ENCODE data around the gene ME3.
"Not testable (repeated sequence)": the region's sequence is repeated elsewhere in the genome, so short reads cannot be mapped to it uniquely, and the experiment has no call there.

The ME3 gene

GRCh38 chr11:86569109-86569508, 103.3 kb downstream of the ME3 start:
- Histone ChIP-seq H3K4me1 (ENCODE audit: insufficient read depth, low read length) (peaks cover 4% of the 10 kb centered on the region; the same call in 1 of the 2 replicates), H3K4me3 (ENCODE audit: low read length) (no peak overlapping the region), H3K9ac (ENCODE audit: low read depth, low read length) (no peak overlapping the region), H3K27me3 (ENCODE audit: insufficient read depth, low read length) (no peaks in the 10 kb centered on the region), H3K36me3 (ENCODE audit: insufficient read depth, low read length) (no peaks in the 10 kb centered on the region), H3K9me3 (ENCODE audit: insufficient read depth, low read depth, low read length) (no peaks in the 10 kb centered on the region), H3K27ac (ENCODE audit: low read depth, low read length) (no peak overlapping the region)
- WGBS = 89% methylated on average over 7 of the region's 7 CpGs

GRCh38 chr11:86565801-86566312, 106.6 kb downstream of the ME3 start:
- 84% methylated on average over 2 of the region's 2 CpGs for WGBS
- Histone ChIP-seq H3K4me1 (ENCODE audit: insufficient read depth, low read length) (no peaks in the 10 kb centered on the region; the same call in 1 of the 2 replicates), H3K9ac (ENCODE audit: low read depth, low read length) (no peak overlapping the region), H3K27me3 (ENCODE audit: insufficient read depth, low read length) (no peaks in the 10 kb centered on the region), H3K4me3 (ENCODE audit: low read length) (no peak overlapping the region), H3K27ac (ENCODE audit: low read depth, low read length) (no peak overlapping the region), H3K9me3 (ENCODE audit: insufficient read depth, low read depth, low read length) (no peaks in the 10 kb centered on the region), H3K36me3 (ENCODE audit: insufficient read depth, low read length) (no peaks in the 10 kb centered on the region)

- no peak overlapping the region for H3K27ac ChIP-seq (ENCODE audit: low read depth, low read length)
- H3K9ac ChIP-seq (ENCODE audit: low read depth, low read length) = no peak overlapping the region
- no peaks in the 10 kb centered on the region for H3K36me3 ChIP-seq (ENCODE audit: insufficient read depth, low read length)
- 100% methylated on average over 1 of the region's 1 CpG for WGBS
- H3K4me1 ChIP-seq (ENCODE audit: insufficient read depth, low read length) = no peaks in the 10 kb centered on the region; the same call in 1 of the 2 replicates
- H3K4me3 ChIP-seq (ENCODE audit: low read length) = no peak overlapping the region
- H3K9me3 ChIP-seq (ENCODE audit: insufficient read depth, low read depth, low read length) = no peaks in the 10 kb centered on the region
- H3K27me3 ChIP-seq (ENCODE audit: insufficient read depth, low read length) = no peaks in the 10 kb centered on the region
Measured at GRCh38 chr11:86565388-86565787, 107.0 kb downstream of the ME3 start.

- H3K4me3 ChIP-seq (ENCODE audit: low read length); H3K4me1 ChIP-seq (ENCODE audit: insufficient read depth, low read length); H3K27ac ChIP-seq (ENCODE audit: low read depth, low read length); H3K36me3 ChIP-seq (ENCODE audit: insufficient read depth, low read length); H3K9me3 ChIP-seq (ENCODE audit: insufficient read depth, low read depth, low read length); H3K9ac ChIP-seq (ENCODE audit: low read depth, low read length); H3K27me3 ChIP-seq (ENCODE audit: insufficient read depth, low read length): not testable (repeated sequence)
- WGBS = 90% methylated on average over 2 of the region's 2 CpGs
Measured at GRCh38 chr11:86562842-86563241, 109.6 kb downstream of the ME3 start.

GRCh38 chr11:86559311-86559945, 113.0 kb downstream of the ME3 start:
- no peaks in the 10 kb centered on the region for H3K36me3 ChIP-seq (ENCODE audit: insufficient read depth, low read length)
- H3K4me3 ChIP-seq (ENCODE audit: low read length) = no peak overlapping the region
- H3K27ac ChIP-seq (ENCODE audit: low read depth, low read length) = no peak overlapping the region
- H3K4me1 ChIP-seq (ENCODE audit: insufficient read depth, low read length) = no peaks in the 10 kb centered on the region
- H3K9me3 ChIP-seq (ENCODE audit: insufficient read depth, low read depth, low read length) = no peaks in the 10 kb centered on the region
- H3K27me3 ChIP-seq (ENCODE audit: insufficient read depth, low read length) = no peaks in the 10 kb centered on the region
- no peak overlapping the region for H3K9ac ChIP-seq (ENCODE audit: low read depth, low read length)
- WGBS = 86% methylated on average over 7 of the region's 7 CpGs

GRCh38 chr11:86558841-86559240, 113.6 kb downstream of the ME3 start:
- Histone ChIP-seq H3K27ac (ENCODE audit: low read depth, low read length) (no peak overlapping the region), H3K9me3 (ENCODE audit: insufficient read depth, low read depth, low read length) (no peaks in the 10 kb centered on the region), H3K27me3 (ENCODE audit: insufficient read depth, low read length) (no peaks in the 10 kb centered on the region), H3K36me3 (ENCODE audit: insufficient read depth, low read length) (no peaks in the 10 kb centered on the region), H3K4me3 (ENCODE audit: low read length) (no peak overlapping the region), H3K4me1 (ENCODE audit: insufficient read depth, low read length) (no peaks in the 10 kb centered on the region), H3K9ac (ENCODE audit: low read depth, low read length) (no peak overlapping the region)
- 92% methylated on average over 2 of the region's 2 CpGs for WGBS

GRCh38 chr11:86558207-86558606, 114.2 kb downstream of the ME3 start:
- Histone ChIP-seq H3K9ac (ENCODE audit: low read depth, low read length) (no peak overlapping the region), H3K27me3 (ENCODE audit: insufficient read depth, low read length) (no peaks in the 10 kb centered on the region), H3K36me3 (ENCODE audit: insufficient read depth, low read length) (no peaks in the 10 kb centered on the region), H3K9me3 (ENCODE audit: insufficient read depth, low read depth, low read length) (no peaks in the 10 kb centered on the region), H3K4me3 (ENCODE audit: low read length) (no peak overlapping the region), H3K4me1 (ENCODE audit: insufficient read depth, low read length) (no peaks in the 10 kb centered on the region), H3K27ac (ENCODE audit: low read depth, low read length) (no peak overlapping the region)
- 87% methylated on average over 1 of the region's 1 CpG for WGBS

GRCh38 chr11:86555866-86556265, 116.5 kb downstream of the ME3 start:
- Histone ChIP-seq H3K9ac (ENCODE audit: low read depth, low read length) (no peak overlapping the region), H3K36me3 (ENCODE audit: insufficient read depth, low read length) (no peaks in the 10 kb centered on the region), H3K9me3 (ENCODE audit: insufficient read depth, low read depth, low read length) (no peaks in the 10 kb centered on the region), H3K4me3 (ENCODE audit: low read length) (no peak overlapping the region), H3K27ac (ENCODE audit: low read depth, low read length) (no peak overlapping the region), H3K27me3 (ENCODE audit: insufficient read depth, low read length) (no peaks in the 10 kb centered on the region), H3K4me1 (ENCODE audit: insufficient read depth, low read length) (no peaks in the 10 kb centered on the region)

GRCh38 chr11:86555401-86555800, 117.0 kb downstream of the ME3 start:
- Histone ChIP-seq H3K9ac (ENCODE audit: low read depth, low read length) (no peak overlapping the region), H3K4me3 (ENCODE audit: low read length) (no peak overlapping the region), H3K4me1 (ENCODE audit: insufficient read depth, low read length) (no peaks in the 10 kb centered on the region), H3K36me3 (ENCODE audit: insufficient read depth, low read length) (no peaks in the 10 kb centered on the region), H3K27ac (ENCODE audit: low read depth, low read length) (no peak overlapping the region), H3K9me3 (ENCODE audit: insufficient read depth, low read depth, low read length) (no peaks in the 10 kb centered on the region), H3K27me3 (ENCODE audit: insufficient read depth, low read length) (no peaks in the 10 kb centered on the region)
- 92% methylated on average over 4 of the region's 5 CpGs for WGBS

GRCh38 chr11:86553265-86553664, 119.2 kb downstream of the ME3 start:
- Histone ChIP-seq H3K4me3 (ENCODE audit: low read length) (no peak overlapping the region), H3K4me1 (ENCODE audit: insufficient read depth, low read length) (no peaks in the 10 kb centered on the region), H3K9me3 (ENCODE audit: insufficient read depth, low read depth, low read length) (no peaks in the 10 kb centered on the region), H3K27ac (ENCODE audit: low read depth, low read length) (no peak overlapping the region), H3K27me3 (ENCODE audit: insufficient read depth, low read length) (no peaks in the 10 kb centered on the region), H3K36me3 (ENCODE audit: insufficient read depth, low read length) (no peaks in the 10 kb centered on the region), H3K9ac (ENCODE audit: low read depth, low read length) (no peak overlapping the region)
- 91% methylated on average over 4 of the region's 4 CpGs for WGBS

- Histone ChIP-seq H3K9me3 (ENCODE audit: insufficient read depth, low read depth, low read length) (no peaks in the 10 kb centered on the region), H3K36me3 (ENCODE audit: insufficient read depth, low read length) (no peaks in the 10 kb centered on the region), H3K4me3 (ENCODE audit: low read length) (no peak overlapping the region), H3K27ac (ENCODE audit: low read depth, low read length) (no peak overlapping the region), H3K27me3 (ENCODE audit: insufficient read depth, low read length) (no peaks in the 10 kb centered on the region), H3K4me1 (ENCODE audit: insufficient read depth, low read length) (peaks cover 3% of the 10 kb centered on the region; the same call in 1 of the 2 replicates), H3K9ac (ENCODE audit: low read depth, low read length) (no peak overlapping the region)
- WGBS = 84% methylated on average over 4 of the region's 4 CpGs
Measured at GRCh38 chr11:86551288-86552092, 120.9 kb downstream of the ME3 start.

All from HUES64 (cell line).